Measurements from ENCODE around the gene ANK3. TPM values are rescaled to one million over a fixed set of nuclear protein-coding genes. Genes with fewer than 3 reads are reported as not detected.

The ANK3 gene
- total and polyA plus RNA-seq, 7 donors: 11.6 to 170 (median 94.2) TPM

DNA sequence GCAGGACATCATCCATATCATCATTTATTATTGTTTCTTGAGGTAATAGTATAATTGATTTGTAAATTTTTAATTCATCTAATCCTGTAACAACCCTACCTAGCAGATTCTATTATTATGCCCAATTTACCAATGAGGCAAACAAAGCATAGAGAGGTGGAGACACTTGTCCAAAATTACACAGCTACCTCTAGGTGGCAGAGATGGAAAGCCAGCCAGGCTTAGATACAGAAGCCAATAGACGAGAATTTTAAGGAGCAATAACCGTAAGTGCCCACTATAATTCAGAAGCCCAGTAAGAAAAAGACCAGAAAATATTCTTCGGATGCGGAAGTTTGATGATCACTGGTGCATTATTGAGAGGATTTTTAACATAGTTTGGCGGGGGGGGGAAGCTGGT, 54.0 kb downstream of the ANK3 start:
- TF ChIP-seq, protein P1, sequence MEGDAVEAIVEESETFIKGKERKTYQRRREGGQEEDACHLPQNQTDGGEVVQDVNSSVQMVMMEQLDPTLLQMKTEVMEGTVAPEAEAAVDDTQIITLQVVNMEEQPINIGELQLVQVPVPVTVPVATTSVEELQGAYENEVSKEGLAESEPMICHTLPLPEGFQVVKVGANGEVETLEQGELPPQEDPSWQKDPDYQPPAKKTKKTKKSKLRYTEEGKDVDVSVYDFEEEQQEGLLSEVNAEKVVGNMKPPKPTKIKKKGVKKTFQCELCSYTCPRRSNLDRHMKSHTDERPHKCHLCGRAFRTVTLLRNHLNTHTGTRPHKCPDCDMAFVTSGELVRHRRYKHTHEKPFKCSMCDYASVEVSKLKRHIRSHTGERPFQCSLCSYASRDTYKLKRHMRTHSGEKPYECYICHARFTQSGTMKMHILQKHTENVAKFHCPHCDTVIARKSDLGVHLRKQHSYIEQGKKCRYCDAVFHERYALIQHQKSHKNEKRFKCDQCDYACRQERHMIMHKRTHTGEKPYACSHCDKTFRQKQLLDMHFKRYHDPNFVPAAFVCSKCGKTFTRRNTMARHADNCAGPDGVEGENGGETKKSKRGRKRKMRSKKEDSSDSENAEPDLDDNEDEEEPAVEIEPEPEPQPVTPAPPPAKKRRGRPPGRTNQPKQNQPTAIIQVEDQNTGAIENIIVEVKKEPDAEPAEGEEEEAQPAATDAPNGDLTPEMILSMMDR (IDR thresholded peaks at IDR 0.05): no peak
- Histone ChIP-seq H3K36me3 (ENCODE audit: insufficient read depth in 1 of 2, low read depth in 1 of 2) (no peaks in the 10 kb centered on the region), H3K9me3 (no peaks in the 10 kb centered on the region), H3K27ac (no peak overlapping the region), H3K4me1 (no peaks in the 10 kb centered on the region), H3K4me3 (no peak overlapping the region), H3K27me3 (ENCODE audit: insufficient read depth in 3 of 3, low read length in 2 of 3) (no peaks in the 10 kb centered on the region)
- 84 to 91% (median 90%) methylated on average over 5 of the region's 5 CpGs for WGBS, 3 donors
- DNase-seq: no peak
- intact Hi-C loops (cut with DNase I): no loop called here
- no peak for ATAC-seq

- DNase-seq (no peak), ATAC-seq (no peak)
- WGBS, 3 donors: 62 to 75% (median 68%) methylated on average over 4 of the region's 4 CpGs
- Histone ChIP-seq H3K4me1 (no peaks in the 10 kb centered on the region), H3K9me3 (no peaks in the 10 kb centered on the region), H3K27me3 (ENCODE audit: insufficient read depth in 3 of 3, low read length in 2 of 3) (no peaks in the 10 kb centered on the region), H3K4me3 (no peak overlapping the region), H3K27ac (no peak overlapping the region), H3K36me3 (ENCODE audit: insufficient read depth in 1 of 2, low read depth in 1 of 2) (no peaks in the 10 kb centered on the region)
- TF ChIP-seq, protein P1 (IDR thresholded peaks at IDR 0.05): no peak
- intact Hi-C loops (cut with DNase I): no loop called here
Measured at GRCh38 chr10:60334991-60335390, 54.7 kb downstream of the ANK3 start.

DNA sequence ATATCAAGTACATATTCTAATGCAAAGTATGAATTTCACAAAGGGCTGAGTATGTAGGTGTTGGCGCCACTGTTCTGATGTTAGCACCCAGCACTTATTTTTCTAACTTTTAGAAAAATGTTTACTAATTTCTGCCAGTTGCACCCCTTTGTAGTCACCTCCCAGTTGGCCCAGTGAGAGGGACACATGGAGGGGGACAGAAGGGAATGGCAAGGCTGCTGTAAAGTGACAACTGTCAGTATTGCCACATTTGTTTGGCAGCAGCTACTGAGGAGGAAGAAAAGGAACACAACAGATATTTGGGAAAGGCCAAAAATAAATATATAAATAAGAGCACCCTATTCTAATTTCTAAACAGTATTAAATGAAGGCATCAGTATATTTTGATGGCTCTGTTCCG, 57.3 kb downstream of the ANK3 start:
- Histone ChIP-seq H3K36me3 (ENCODE audit: insufficient read depth in 1 of 2, low read depth in 1 of 2) (no peaks in the 10 kb centered on the region), H3K9me3 (no peaks in the 10 kb centered on the region), H3K27ac (no peak overlapping the region), H3K27me3 (ENCODE audit: insufficient read depth in 3 of 3, low read length in 2 of 3) (no peaks in the 10 kb centered on the region), H3K4me3 (no peak overlapping the region), H3K4me1 (no peaks in the 10 kb centered on the region)
- ATAC-seq: no peak
- DNase-seq: no peak
- TF ChIP-seq, protein P1 (IDR thresholded peaks at IDR 0.05): no peak
- intact Hi-C loops (cut with DNase I): no loop called here
- 65 to 100% (median 85%) methylated on average over 2 of the region's 2 CpGs for WGBS, 3 donors

DNA sequence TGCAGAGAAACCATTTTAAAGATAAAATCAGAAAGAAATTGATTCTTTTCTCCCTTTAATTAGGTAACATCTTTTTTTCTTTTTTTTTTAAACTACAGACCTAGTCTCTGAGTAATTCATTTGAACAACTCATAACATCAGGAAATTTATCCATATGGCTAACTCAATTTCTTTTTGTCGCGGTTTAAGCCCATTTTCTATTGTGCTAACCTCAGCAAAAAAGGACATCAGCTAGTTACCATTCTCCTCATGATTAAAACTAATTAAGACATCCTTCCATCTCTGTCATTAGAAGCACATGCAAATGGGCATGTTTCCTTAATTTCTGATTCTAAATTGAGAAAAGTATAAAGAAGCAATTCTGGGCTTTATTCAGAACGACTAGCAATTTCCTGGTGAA, 57.8 kb downstream of the ANK3 start:
- Histone ChIP-seq H3K27me3 (ENCODE audit: insufficient read depth in 3 of 3, low read length in 2 of 3) (no peaks in the 10 kb centered on the region), H3K4me3 (no peak overlapping the region), H3K36me3 (ENCODE audit: insufficient read depth in 1 of 2, low read depth in 1 of 2) (no peaks in the 10 kb centered on the region), H3K9me3 (no peaks in the 10 kb centered on the region), H3K27ac (no peak overlapping the region), H3K4me1 (no peaks in the 10 kb centered on the region)
- no peak for DNase-seq
- no peak for ATAC-seq
- TF ChIP-seq, protein P1 (IDR thresholded peaks at IDR 0.05): no peak
- 92 to 94% (median 93%) methylated on average over 3 of the region's 3 CpGs for WGBS, 3 donors
- intact Hi-C loops (cut with DNase I): no loop called here

GRCh38 chr10:60323162-60323561, 66.5 kb downstream of the ANK3 start:
- Histone ChIP-seq H3K27ac (no peak overlapping the region), H3K36me3 (ENCODE audit: insufficient read depth in 1 of 2, low read depth in 1 of 2) (no peaks in the 10 kb centered on the region), H3K4me3 (no peak overlapping the region), H3K4me1 (no peaks in the 10 kb centered on the region), H3K9me3 (no peaks in the 10 kb centered on the region), H3K27me3 (ENCODE audit: insufficient read depth in 3 of 3, low read length in 2 of 3) (peaks cover 0 to 2% (median 0%) of the 10 kb centered on the region in 3 donors)
- intact Hi-C loops (cut with DNase I): no loop called here
- DNase-seq (no peak), ATAC-seq (no peak)
- TF ChIP-seq, protein P1 (IDR thresholded peaks at IDR 0.05): no peak
- 65 to 79% (median 65%) methylated on average over 2 of the region's 2 CpGs for WGBS, 3 donors

All from psoas muscle (tissue), 8 donors.